ENCODE results near the gene SMYD3. TPM values are rescaled to one million over a fixed set of nuclear protein-coding genes. Genes with fewer than 3 reads are reported as not detected.
A peak's percentile ranks its signal among the peaks of the same experiment; 100 is the strongest.

The SMYD3 gene
- total and polyA plus RNA-seq, 9 of the 15 experiments (the other 6 are each of a cell fraction or from before 2014, with no cell fraction given), result 128 to 440 (median 197) TPM

DNA sequence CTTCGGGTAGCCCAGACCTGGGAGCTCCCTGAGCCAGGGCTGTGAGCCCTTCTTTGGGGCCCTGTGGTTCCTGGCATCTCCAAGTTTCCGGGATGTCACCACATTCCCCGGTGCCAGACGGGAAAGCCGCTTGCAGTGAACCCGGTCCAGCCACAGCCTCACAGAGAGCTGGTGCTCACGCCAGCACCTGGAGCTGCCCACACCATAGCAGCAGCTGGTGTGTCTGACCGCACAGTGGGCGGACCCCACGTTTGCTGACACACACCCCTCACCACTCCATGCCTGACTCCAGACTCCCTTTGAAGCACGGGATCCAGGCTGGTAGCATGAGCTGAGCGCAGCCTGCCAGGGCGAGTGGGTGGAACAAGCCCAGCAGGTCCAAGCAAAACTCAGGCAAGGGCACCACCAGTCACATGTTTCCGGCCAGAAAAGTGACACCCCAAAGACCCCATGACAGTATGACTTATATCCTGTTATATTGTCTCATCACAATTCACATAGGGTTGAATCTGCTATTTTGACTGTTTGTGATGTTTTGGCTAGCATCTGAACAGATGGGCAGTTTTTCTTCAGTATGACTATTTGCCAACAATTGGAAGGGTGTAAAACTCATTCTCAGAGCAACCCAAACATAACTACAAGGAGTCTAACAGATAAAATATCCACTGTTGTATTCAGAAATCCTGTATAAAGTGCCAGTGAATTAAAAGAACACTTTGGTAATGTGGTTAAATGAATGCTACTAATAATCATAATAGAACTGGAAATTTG, 285.4 kb downstream of the SMYD3 start (continued):
- TF ChIP-seq, protein P1, sequence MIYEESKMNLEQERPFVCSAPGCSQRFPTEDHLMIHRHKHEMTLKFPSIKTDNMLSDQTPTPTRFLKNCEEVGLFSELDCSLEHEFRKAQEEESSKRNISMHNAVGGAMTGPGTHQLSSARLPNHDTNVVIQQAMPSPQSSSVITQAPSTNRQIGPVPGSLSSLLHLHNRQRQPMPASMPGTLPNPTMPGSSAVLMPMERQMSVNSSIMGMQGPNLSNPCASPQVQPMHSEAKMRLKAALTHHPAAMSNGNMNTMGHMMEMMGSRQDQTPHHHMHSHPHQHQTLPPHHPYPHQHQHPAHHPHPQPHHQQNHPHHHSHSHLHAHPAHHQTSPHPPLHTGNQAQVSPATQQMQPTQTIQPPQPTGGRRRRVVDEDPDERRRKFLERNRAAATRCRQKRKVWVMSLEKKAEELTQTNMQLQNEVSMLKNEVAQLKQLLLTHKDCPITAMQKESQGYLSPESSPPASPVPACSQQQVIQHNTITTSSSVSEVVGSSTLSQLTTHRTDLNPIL (CRISPR knock-in tag; IDR thresholded peaks at IDR 0.05), result no peak

DNA sequence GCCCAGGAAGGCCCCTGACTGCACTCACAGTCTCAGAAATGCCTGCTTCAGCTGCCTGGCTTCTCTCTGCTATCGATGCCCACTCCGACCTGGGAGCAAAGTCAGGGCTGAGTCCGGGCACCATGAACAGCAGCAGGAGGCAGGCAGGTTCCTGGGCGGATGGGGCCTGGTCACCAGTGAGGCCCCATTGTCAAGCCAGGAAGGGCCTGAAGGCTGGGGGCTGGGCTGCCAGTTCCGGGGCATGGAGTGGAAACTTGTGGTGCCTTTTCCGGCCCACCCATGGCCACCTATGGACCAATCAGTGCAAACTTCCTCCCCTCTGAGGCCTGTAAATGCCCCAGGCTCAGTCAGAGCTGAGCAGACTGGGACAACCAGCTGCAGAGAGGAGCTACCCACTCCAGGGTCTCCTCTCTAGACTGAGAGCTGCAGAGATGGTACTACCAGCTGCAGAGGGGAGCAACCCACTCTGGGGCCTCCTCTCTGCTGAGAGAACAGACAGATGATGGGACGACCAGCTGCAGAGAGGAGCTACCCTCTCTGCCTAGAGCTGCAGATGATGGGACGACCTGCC, 286.5 kb downstream of the SMYD3 start:
- H3K4me2 ChIP-seq (ENCODE audit: insufficient read depth, low read length), result no peak overlapping the region
- no peaks in the 10 kb centered on the region for H3K79me2 ChIP-seq (ENCODE audit: control insufficient read depth, insufficient read depth, low read length)
- CTCF ChIA-PET (ENCODE audit: low intra/inter-chr PET ratio), result no interaction called here
- intact Hi-C loops (cut with micrococcal nuclease) (no loop called here), in situ Hi-C loops (cut with MboI) (no loop called here)
- ATAC-seq (no peak), DNase-seq (ENCODE audit: extremely low read depth in 1 of 4, low spot score in 3 of 4) (no peak), FAIRE-seq (no peak)
- WGBS (ENCODE audit: insufficient coverage, low coverage, missing lambda C conversion rate), result 91% methylated on average over 7 of the region's 8 CpGs
- H3K9me1 ChIP-seq (ENCODE audit: control insufficient read depth, insufficient read depth, low read length), result no peaks in the 10 kb centered on the region
- no peak overlapping the region for H3K9ac ChIP-seq (ENCODE audit: insufficient read depth in 1 of 2, low read depth in 2 of 2, low read length in 2 of 2)
- BruUV-seq (replicated peaks), result no TSS peak
- H3K9me3 ChIP-seq (replicated peaks; ENCODE audit: control insufficient read depth, insufficient read depth, low read depth, low read length), result peaks cover 20% of the 10 kb centered on the region
- H3K4me3 ChIP-seq, result no peak overlapping the region
- no peaks in the 10 kb centered on the region for H3K27me3 ChIP-seq (ENCODE audit: control insufficient read depth in 2 of 2, insufficient read depth in 2 of 2, low read length in 2 of 2)
- POLR2A ChIA-PET, result no interaction called here
- no peak overlapping the region for H2AFZ ChIP-seq (ENCODE audit: low read depth, low read length)
- H3K36me3 ChIP-seq (ENCODE audit: control insufficient read depth, insufficient read depth, low read length), result no peaks in the 10 kb centered on the region
- H3K4me1 ChIP-seq (replicated peaks in 1 of 2; ENCODE audit: control insufficient read depth in 2 of 2, insufficient read depth in 2 of 2, low read length in 2 of 2), result peaks cover 11 to 18% of the 10 kb centered on the region in 2 experiments
- H3K27ac ChIP-seq (ENCODE audit: extremely low read depth, low read depth, low read length), result no peak overlapping the region
- no peaks in the 10 kb centered on the region for H4K20me1 ChIP-seq (replicated peaks; ENCODE audit: control insufficient read depth, insufficient read depth, low read length)
- TF ChIP-seq TRIM28 (IDR thresholded peaks at IDR 0.05) (peak; percentile 91), CEBPB (tag; IDR thresholded peaks at IDR 0.05) (no peak), TRIM24 (IDR thresholded peaks at IDR 0.05) (peak in 1 of 2 experiments; percentile 41; a peak in 1 of 4 replicates), ZEB2 (IDR thresholded peaks at IDR 0.05) (no peak), SMAD3 (CRISPR knock-in tag; conservative IDR thresholded peaks at IDR 0.05) (no peak), CBX5 (IDR thresholded peaks at IDR 0.05; ENCODE audit: borderline replicate concordance, low read depth) (peak; percentile 94), CBX3 (IDR thresholded peaks at IDR 0.05; ENCODE audit: borderline replicate concordance in 1 of 2, low read length in 2 of 2) (peak in 1 of 2 experiments; percentile 96; a peak in 2 of 3 replicates), ZNF764 (CRISPR knock-in tag; IDR thresholded peaks at IDR 0.05; ENCODE audit: low read depth) (no peak)
- TF ChIP-seq, protein P2, sequence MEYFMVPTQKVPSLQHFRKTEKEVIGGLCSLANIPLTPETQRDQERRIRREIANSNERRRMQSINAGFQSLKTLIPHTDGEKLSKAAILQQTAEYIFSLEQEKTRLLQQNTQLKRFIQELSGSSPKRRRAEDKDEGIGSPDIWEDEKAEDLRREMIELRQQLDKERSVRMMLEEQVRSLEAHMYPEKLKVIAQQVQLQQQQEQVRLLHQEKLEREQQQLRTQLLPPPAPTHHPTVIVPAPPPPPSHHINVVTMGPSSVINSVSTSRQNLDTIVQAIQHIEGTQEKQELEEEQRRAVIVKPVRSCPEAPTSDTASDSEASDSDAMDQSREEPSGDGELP (CRISPR knock-in tag; IDR thresholded peaks at IDR 0.05; ENCODE audit: borderline replicate concordance), result peak; percentile 43; the same call in 1 of the 2 replicates
- TF ChIP-seq, protein P3, sequence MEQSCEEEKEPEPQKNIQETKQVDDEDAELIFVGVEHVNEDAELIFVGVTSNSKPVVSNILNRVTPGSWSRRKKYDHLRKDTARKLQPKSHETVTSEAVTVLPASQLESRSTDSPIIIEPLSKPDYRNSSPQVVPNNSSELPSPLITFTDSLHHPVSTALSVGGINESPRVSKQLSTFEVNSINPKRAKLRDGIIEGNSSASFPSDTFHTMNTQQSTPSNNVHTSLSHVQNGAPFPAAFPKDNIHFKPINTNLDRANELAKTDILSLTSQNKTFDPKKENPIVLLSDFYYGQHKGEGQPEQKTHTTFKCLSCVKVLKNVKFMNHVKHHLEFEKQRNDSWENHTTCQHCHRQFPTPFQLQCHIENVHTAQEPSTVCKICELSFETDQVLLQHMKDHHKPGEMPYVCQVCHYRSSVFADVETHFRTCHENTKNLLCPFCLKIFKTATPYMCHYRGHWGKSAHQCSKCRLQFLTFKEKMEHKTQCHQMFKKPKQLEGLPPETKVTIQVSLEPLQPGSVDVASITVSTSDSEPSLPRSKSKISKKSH (CRISPR knock-in tag; IDR thresholded peaks at IDR 0.05), result 0 out of 2 replicates have a peak, but pooled peaks have one; percentile 31
- TF ChIP-seq, protein P4, sequence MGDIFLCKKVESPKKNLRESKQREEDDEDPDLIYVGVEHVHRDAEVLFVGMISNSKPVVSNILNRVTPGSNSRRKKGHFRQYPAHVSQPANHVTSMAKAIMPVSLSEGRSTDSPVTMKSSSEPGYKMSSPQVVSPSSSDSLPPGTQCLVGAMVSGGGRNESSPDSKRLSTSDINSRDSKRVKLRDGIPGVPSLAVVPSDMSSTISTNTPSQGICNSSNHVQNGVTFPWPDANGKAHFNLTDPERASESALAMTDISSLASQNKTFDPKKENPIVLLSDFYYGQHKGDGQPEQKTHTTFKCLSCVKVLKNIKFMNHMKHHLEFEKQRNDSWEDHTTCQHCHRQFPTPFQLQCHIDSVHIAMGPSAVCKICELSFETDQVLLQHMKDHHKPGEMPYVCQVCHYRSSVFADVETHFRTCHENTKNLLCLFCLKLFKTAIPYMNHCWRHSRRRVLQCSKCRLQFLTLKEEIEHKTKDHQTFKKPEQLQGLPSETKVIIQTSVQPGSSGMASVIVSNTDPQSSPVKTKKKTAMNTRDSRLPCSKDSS (IDR thresholded peaks at IDR 0.05; ENCODE audit: low read depth, partially characterized antibody), result peak; percentile 92
- TF ChIP-seq, protein P5, sequence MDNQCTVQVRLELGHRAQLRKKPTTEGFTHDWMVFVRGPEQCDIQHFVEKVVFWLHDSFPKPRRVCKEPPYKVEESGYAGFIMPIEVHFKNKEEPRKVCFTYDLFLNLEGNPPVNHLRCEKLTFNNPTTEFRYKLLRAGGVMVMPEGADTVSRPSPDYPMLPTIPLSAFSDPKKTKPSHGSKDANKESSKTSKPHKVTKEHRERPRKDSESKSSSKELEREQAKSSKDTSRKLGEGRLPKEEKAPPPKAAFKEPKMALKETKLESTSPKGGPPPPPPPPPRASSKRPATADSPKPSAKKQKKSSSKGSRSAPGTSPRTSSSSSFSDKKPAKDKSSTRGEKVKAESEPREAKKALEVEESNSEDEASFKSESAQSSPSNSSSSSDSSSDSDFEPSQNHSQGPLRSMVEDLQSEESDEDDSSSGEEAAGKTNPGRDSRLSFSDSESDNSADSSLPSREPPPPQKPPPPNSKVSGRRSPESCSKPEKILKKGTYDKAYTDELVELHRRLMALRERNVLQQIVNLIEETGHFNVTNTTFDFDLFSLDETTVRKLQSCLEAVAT (IDR thresholded peaks at IDR 0.05), result no peak

All from K562 (cell line).